HG03175 (cell line): Measurements from ENCODE around the gene CCDC148.
"Not testable (repeated sequence)": the region's sequence is repeated elsewhere in the genome, so short reads cannot be mapped to it uniquely, and the experiment has no call there.

Source experiments
- ATAC-seq: cut with Tn5 transposase; IDR thresholded peaks from one replicate; pipeline ENCODE4 v1.9.1; 2021; ENCODE audit warnings: mild to moderate bottlenecking, moderate library complexity; ENCODE audit not compliant: unreplicated experiment

CCDC148 gene

GRCh38 chr2:158378926-158379325 is 77.6 kb downstream of the CCDC148 start:
- no peak for ATAC-seq

GRCh38 chr2:158366342-158366741 is 90.2 kb downstream of the CCDC148 start:
- no peak for ATAC-seq

GRCh38 chr2:158359846-158360245 is 96.7 kb downstream of the CCDC148 start:
- ATAC-seq, result no peak

DNA sequence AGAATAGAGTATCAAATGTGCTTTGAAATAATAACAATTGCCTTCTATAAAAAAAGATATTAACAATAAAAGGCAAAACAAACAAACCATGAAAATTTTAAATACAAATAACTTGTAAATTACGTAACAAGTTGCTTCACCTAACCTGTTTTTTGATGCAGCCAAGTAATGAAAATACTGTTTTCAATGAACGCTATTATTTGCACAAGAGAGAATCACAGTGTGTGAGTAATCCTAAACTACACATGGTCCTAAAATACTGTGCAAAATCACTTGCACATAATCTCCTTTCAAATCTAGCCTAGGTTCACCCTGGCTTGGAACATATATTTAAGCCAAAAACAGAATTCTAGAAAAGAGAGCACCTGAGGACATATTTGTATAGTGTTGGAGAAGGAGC is 98.9 kb downstream of the CCDC148 start:
- ATAC-seq, result no peak

GRCh38 chr2:158357122-158357521 is 99.4 kb downstream of the CCDC148 start:
- no peak for ATAC-seq

DNA sequence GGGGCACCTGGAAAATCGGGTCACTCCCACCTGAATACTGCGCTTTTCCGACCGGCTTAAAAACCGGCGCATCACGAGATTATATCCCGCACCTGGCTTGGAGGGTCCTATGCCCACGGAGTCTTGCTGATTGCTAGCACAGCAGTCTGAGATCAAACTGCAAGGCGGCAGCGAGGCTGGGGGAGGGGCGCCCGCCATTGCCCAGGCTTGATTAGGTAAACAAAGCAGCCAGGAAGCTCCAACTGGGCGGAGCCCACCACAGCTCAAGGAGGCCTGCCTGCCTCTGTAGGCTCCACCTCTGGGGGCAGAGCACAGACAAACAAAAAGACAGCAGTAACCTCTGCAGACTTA is 105.1 kb downstream of the CCDC148 start:
- not testable (repeated sequence) for ATAC-seq

DNA sequence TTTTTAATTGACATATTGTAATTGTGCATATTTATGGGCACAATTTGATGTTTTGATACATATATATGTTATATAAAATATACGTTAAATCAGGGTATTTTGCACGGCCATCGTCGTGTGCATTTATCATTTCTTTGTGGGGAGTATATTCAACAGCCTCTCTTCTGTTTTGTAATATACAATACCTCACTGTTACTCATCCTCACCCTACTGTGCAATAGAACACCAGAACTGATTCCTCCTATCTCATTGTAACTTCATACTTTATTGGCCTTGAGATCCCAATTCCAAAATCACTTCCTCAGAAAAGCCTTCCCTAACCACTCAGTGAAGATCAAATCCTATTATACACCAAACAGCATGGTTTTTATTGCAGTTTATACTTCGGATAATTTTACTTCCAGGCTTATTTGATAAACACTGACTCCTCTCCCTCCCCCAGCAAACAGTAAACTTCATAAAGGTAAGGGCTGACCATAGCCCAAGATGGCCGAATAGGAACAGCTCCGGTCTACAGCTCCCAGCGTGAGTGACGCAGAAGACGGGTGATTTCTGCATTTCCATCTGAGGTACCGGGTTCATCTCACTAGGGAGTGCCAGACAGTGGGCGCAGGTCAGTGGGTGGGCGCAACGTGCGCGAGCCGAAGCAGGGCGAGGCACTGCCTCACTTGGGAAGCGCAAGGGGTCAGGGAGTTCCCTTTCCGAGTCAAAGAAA is 105.6 kb downstream of the CCDC148 start:
- ATAC-seq, result not testable (repeated sequence)

DNA sequence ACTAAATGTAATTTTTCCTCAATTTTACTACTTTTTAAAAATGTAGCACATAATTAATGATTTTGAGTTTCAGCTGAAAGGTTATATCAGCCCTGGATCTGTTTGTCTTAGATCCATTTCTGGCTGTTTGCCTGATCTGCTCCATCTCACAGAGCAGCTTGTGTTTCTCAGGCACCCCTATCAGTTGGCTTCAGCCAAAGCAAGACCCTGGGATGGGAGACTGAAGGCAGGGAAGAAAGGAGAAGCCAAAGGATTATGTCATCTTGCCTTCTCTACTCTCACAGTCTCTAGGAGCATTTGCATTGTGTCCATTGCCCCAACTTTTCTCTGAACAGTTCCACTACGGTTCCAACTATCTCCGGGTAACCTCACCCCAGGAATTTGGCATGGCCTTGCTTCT is 110.5 kb downstream of the CCDC148 start:
- ATAC-seq, result no peak

DNA sequence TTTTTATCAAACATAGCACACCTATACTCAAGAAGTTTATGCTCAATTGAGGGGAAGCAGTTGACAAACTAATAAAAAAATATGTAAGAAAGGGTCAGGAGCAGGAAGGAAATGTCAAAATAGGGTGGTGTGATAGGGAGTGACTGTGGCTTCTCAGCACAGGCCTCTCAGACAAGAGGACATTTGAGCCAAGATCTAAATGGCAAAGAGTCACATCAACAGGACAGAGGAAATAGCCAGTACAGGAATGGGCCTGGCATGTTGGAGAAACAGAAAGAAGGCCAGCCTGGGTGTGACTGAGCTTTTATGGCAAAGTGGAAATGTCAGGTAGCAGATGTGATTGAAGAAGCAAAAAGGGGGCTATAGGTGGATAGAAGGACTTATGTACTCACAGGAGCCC is 117.0 kb downstream of the CCDC148 start:
- no peak for ATAC-seq

- ATAC-seq, result no peak
Observed at GRCh38 chr2:158337018-158337417, 119.5 kb downstream of the CCDC148 start.

- not testable (repeated sequence) for ATAC-seq
Observed at GRCh38 chr2:158331799-158332198, 124.8 kb downstream of the CCDC148 start.

GRCh38 chr2:158325782-158326340 is 130.7 kb downstream of the CCDC148 start:
- no peak for ATAC-seq

- no peak for ATAC-seq
Observed at GRCh38 chr2:158325031-158325781, 131.3 kb downstream of the CCDC148 start.

- no peak for ATAC-seq
Observed at GRCh38 chr2:158323381-158323780, 133.2 kb downstream of the CCDC148 start.

- no peak for ATAC-seq
Observed at GRCh38 chr2:158321264-158321663, 135.3 kb downstream of the CCDC148 start.

DNA sequence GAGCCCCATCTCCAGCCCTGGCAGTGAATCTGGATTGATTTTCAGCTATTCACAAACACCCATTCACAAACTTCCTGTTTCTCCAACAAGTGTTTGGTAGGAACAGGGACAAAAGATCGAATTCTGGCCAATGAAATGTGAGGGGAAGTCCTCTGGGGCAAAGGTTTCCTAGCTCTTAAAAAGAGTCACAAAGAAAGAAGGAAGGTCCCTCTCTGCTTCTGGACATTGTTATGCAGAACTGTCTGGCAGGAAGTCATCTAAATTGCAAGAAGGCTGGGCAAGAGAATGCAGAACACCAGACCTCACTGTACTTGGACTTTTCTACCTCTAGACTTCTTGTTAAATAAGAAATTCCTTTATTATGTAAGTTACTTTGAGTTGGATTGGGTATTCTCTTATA is 137.3 kb downstream of the CCDC148 start:
- no peak for ATAC-seq

- ATAC-seq, result no peak
Observed at GRCh38 chr2:158317642-158318041, 138.9 kb downstream of the CCDC148 start.

- no peak for ATAC-seq
Observed at GRCh38 chr2:158315803-158316414, 140.6 kb downstream of the CCDC148 start.

DNA sequence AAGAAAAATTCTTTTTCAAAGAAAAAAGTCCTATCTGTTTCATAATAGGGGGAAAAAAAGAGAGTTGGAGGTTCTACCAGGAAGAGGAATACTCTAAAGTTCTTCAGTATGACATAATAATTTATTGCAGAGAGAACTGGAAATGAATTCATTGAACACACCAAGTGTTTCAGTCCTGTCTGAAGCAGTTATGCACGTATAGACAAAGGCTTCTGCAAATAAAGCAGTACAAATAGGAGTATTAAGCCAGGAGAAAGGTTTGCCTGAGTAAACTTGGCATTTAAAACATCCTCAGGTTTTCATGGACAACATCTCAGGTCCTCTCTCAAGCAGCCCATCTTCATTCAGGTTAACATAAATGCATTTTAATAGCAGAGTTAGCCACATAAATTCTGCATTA is 141.6 kb downstream of the CCDC148 start:
- no peak for ATAC-seq

DNA sequence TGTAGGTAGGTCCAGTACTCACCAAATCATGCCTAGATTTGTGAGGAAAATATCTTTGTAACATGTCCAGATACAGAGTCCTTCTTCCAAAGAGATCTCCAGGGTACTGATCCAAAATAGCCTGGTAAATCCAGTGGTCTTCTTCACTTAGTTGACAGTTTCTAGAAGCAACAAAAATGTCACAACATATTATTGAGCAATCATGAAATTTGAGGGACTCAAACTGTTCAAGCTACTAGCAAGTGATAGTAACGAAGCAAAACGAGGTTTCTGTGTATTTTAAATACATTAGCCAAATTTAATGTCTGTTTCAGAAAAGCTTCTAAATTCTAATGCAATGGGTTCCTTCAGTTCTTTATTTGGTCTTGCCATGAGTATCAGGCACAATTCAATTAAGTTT is 142.8 kb downstream of the CCDC148 start:
- ATAC-seq, result no peak

- no peak for ATAC-seq
Observed at GRCh38 chr2:158312981-158313380, 143.6 kb downstream of the CCDC148 start.

GRCh38 chr2:158310407-158310806 is 146.1 kb downstream of the CCDC148 start:
- not testable (repeated sequence) for ATAC-seq
